ENCODE data around the gene DNAJC1.

The DNAJC1 gene

GRCh38 chr10:21747809-21748208 is 255.7 kb downstream of the DNAJC1 start:
- DNase-seq, result no peak
- in situ Hi-C loops (cut with HindIII; ENCODE audit: low pct_ligation_motif_present, low sequenced_read_pairs), result no loop called here
- no peak for TF ChIP-seq CTCF (IDR thresholded peaks at IDR 0.05; ENCODE audit: low read depth, low read length, missing control alignments)

GRCh38 chr10:21746118-21746517 is 257.4 kb downstream of the DNAJC1 start:
- H3K36me3 ChIP-seq (replicated peaks), result peaks cover 23% of the 10 kb centered on the region
- no peak for TF ChIP-seq CTCF (IDR thresholded peaks at IDR 0.05; ENCODE audit: low read depth, low read length, missing control alignments)
- in situ Hi-C loops (cut with HindIII; ENCODE audit: low pct_ligation_motif_present, low sequenced_read_pairs), result no loop called here
- H3K4me3 ChIP-seq (ENCODE audit: low read depth, low read length), result no peak overlapping the region
- no peaks in the 10 kb centered on the region for H3K27me3 ChIP-seq (replicated peaks)
- no peak for DNase-seq
- no peak overlapping the region for H3K27ac ChIP-seq

More at GRCh38 chr10:21747809-21748208, 255.7 kb downstream of the DNAJC1 start:
- no peak overlapping the region for H3K4me3 ChIP-seq (ENCODE audit: low read depth, low read length)
- H3K27me3 ChIP-seq (replicated peaks), result no peaks in the 10 kb centered on the region
- peaks cover 16% of the 10 kb centered on the region for H3K36me3 ChIP-seq (replicated peaks)
- H3K27ac ChIP-seq, result no peak overlapping the region

GRCh38 chr10:21744223-21744622 is 259.3 kb downstream of the DNAJC1 start:
- no peak for TF ChIP-seq CTCF (IDR thresholded peaks at IDR 0.05; ENCODE audit: low read depth, low read length, missing control alignments)
- Histone ChIP-seq H3K27me3 (replicated peaks) (no peaks in the 10 kb centered on the region), H3K36me3 (replicated peaks) (peaks cover 30% of the 10 kb centered on the region), H3K4me3 (ENCODE audit: low read depth, low read length) (no peak overlapping the region), H3K27ac (no peak overlapping the region)
- DNase-seq, result no peak
- in situ Hi-C loops (cut with HindIII; ENCODE audit: low pct_ligation_motif_present, low sequenced_read_pairs), result no loop called here

GRCh38 chr10:21742740-21743412 is 260.7 kb downstream of the DNAJC1 start:
- Histone ChIP-seq H3K27me3 (replicated peaks) (no peaks in the 10 kb centered on the region), H3K36me3 (replicated peaks) (peaks cover 32% of the 10 kb centered on the region), H3K4me3 (ENCODE audit: low read depth, low read length) (no peak overlapping the region), H3K27ac (no peak overlapping the region)
- DNase-seq, result no peak
- TF ChIP-seq CTCF (IDR thresholded peaks at IDR 0.05; ENCODE audit: low read depth, low read length, missing control alignments), result no peak
- in situ Hi-C loops (cut with HindIII; ENCODE audit: low pct_ligation_motif_present, low sequenced_read_pairs), result no loop called here

- Histone ChIP-seq H3K27me3 (replicated peaks) (no peaks in the 10 kb centered on the region), H3K4me3 (ENCODE audit: low read depth, low read length) (no peak overlapping the region), H3K27ac (no peak overlapping the region), H3K36me3 (replicated peaks) (peaks cover 34% of the 10 kb centered on the region)
- in situ Hi-C loops (cut with HindIII; ENCODE audit: low pct_ligation_motif_present, low sequenced_read_pairs), result no loop called here
- DNase-seq, result no peak
- TF ChIP-seq CTCF (IDR thresholded peaks at IDR 0.05; ENCODE audit: low read depth, low read length, missing control alignments), result no peak
Observed at GRCh38 chr10:21740989-21741388, 262.5 kb downstream of the DNAJC1 start.

GRCh38 chr10:21737106-21737505 is 266.4 kb downstream of the DNAJC1 start:
- Histone ChIP-seq H3K36me3 (replicated peaks) (peaks cover 22% of the 10 kb centered on the region), H3K27ac (no peak overlapping the region), H3K4me3 (ENCODE audit: low read depth, low read length) (no peak overlapping the region), H3K27me3 (replicated peaks) (no peaks in the 10 kb centered on the region)
- in situ Hi-C loops (cut with HindIII; ENCODE audit: low pct_ligation_motif_present, low sequenced_read_pairs), result no loop called here
- DNase-seq, result no peak
- no peak for TF ChIP-seq CTCF (IDR thresholded peaks at IDR 0.05; ENCODE audit: low read depth, low read length, missing control alignments)

All from brain microvascular endothelial cell (primary cell).